HG03342 (cell line): ENCODE results near the gene TP53AIP1.

Experiments
- ATAC-seq: cut with Tn5 transposase; IDR thresholded peaks from one replicate; pipeline ENCODE4 v1.9.1; 2021; ENCODE audit warnings: mild to moderate bottlenecking, moderate library complexity; ENCODE audit not compliant: unreplicated experiment

TP53AIP1 gene

GRCh38 chr11:128908391-128909246, 34.1 kb downstream of the TP53AIP1 start:
- no peak for ATAC-seq

DNA sequence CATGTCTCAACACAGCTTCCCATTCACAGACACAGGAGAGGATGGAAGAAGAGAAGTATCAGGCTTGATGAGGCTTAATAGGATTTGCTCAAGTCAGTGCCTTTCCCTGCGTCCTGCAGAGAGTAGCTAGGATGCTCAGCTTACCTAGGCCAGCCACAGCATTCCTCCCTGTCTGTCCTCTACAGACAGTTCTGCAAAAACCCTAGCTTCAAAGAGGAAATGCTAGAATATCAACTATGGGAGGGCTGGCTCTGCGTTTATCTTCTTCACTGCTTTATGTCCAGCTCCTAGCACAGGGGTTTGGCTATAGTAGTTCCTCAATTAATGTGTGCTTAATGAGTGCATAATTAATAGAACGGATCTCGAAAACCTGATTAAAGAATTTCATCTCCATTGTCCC, 35.1 kb downstream of the TP53AIP1 start:
- ATAC-seq: no peak

- ATAC-seq: no peak
Observed at GRCh38 chr11:128906185-128907050, 36.3 kb downstream of the TP53AIP1 start.

DNA sequence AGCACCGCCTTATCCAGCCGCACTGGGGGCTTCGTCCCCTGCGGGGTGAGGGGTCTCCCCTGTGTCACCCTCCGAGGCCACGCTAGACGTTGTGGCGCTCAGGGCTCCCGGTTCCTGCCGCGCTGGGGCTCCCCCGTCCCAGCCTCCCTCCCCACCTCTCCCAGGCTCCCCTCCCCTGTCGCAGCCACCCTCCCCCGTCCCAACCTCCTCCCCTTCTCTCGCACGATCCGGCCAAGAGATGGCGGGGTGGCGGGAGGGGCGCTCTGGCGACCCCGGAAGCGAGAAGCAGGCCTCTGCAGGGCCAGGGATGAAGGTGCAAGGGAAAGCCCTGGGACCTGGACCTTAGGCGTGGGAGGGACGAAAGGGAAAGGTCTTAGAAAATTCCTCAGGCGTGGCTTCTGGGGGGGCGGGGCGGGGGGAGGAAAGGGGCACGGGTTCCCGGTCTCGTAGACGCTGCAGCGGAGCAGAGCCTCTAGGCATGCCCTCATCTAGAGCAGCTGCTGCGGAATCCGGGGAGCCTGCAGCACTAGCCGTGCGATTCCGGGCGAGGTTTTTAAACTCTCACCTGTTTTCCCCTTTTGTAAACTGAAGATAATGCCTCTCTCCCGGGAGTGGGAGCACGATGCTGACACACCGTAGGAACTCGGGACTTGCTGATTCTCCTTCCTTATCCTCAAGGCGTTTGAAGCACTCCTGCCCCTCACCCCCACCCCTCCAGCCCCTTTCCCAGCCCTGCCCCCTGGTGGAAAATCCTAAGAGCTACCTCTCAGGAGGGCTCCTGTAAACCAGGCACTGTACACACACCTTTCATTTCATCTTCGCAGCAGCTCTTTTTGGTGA, 37.1 kb downstream of the TP53AIP1 start:
- peak; percentile 42 for ATAC-seq

GRCh38 chr11:128904656-128905344, 37.9 kb downstream of the TP53AIP1 start:
- ATAC-seq: peak; percentile 33

DNA sequence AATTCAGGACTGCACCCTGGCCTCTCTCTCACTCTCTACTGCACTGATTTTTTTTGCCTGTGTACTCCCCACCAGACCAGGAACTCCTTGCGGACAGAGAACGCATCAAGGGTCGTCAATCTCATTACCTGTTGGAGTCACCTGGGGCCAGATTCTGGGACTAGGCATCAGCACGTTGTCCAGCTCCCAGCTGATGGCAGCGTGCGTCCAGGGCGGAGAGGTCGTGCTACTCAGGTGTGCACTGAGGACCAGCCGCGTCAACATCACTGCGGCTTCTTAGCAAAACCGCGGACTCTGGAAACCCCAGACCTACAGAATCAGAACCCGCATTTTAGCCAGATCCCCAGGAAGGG, 38.4 kb downstream of the TP53AIP1 start:
- ATAC-seq: no peak

DNA sequence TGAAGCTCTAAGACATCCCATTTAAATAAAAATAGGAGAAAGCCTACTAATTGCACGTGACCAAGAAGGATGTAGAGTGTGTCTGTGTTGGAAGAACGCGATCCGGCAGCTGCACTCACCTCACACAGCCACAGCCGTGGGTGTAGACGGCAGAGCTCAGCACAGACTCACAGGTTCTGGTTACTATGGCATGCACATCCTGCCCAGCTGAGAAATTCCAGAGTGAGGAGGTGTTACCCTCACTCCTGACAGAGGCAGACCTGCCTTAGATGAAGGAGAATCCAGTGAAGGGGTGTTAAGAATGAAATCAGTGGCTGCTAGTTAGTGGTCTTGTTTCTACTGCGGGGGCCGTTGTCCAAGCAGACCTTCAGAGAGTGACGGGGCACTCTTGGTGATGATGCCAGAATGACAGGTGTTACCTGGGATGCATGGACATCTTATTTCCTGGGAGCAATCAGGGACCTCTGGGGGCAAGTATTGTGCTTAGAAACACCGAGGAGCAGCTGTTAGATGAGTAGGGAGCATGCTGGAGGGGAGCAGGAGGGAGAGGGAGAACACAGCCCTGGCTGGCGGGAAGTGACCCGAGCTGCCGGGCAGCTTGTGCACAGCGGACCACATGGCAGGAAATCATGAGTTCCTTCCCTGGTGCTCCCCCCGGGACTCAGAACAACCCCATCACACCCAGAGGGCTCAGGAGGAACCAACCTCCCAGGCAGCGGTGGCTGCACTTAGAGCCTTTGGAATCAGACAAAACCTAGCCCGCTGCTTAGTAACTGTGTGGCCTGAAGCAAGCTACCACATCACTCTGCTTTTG, 39.2 kb downstream of the TP53AIP1 start:
- no peak for ATAC-seq

- ATAC-seq: no peak
Observed at GRCh38 chr11:128902515-128903066, 40.1 kb downstream of the TP53AIP1 start.

- no peak for ATAC-seq
Observed at GRCh38 chr11:128901653-128902514, 40.8 kb downstream of the TP53AIP1 start.

GRCh38 chr11:128900468-128900867, 42.2 kb downstream of the TP53AIP1 start:
- ATAC-seq: no peak

GRCh38 chr11:128898580-128899344, 43.9 kb downstream of the TP53AIP1 start:
- no peak for ATAC-seq

- no peak for ATAC-seq
Observed at GRCh38 chr11:128897826-128898225, 44.8 kb downstream of the TP53AIP1 start.

DNA sequence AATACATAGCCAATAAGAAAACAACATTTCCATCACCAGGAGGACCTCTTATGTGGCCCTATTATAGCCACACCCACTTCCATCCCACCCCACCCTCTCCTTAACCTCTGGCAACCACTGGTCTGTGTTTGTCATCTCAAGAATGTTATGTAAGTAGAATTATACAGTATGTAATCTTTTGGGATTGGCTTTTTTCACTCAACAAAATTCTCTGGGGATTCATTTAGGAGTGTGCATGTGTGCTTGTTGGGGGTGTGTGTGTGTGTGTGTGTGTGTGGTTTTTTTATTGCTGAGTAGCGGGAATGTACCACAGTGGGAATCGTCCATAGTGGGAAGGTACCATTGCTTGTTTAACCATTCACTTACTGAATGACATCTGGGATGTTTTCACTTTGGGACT, 46.3 kb downstream of the TP53AIP1 start:
- no peak for ATAC-seq

GRCh38 chr11:128895526-128895925, 47.1 kb downstream of the TP53AIP1 start:
- ATAC-seq: no peak

- no peak for ATAC-seq
Observed at GRCh38 chr11:128894685-128895084, 48.0 kb downstream of the TP53AIP1 start.

GRCh38 chr11:128894286-128894681, 48.4 kb downstream of the TP53AIP1 start:
- no peak for ATAC-seq

DNA sequence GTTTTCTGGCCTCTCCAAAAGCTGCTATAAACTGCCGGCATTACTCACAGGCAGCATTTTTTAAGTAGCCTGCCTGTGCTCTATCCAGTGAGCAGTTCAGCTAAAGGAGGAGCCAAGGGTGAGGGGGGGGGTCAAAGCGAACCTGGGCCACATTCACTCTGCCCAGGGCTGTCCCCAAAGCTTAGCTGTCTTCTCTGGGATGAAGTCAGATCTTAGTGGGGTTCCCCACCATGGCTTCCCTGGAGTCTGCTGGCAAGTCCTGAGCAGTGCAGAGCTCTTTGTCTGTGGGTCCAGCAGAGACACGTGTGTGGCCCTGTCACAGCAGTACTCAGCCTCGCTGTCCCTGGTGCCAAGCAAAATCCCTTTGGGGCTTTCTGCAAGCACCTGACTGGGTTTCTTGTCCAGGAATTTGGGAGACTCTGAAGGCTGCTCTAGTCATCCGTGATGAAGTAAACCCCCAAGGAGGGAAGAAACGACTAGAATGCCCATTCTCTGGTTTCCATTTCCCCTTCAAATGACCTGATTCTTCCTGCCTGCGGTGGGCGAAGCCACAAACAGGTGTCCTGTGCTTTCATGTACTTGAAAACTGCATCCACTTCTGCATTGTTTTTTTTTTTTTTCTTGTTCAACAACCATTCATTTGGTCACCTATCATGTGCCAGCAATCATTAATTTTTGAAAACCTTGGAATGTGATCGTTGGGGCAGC, 48.9 kb downstream of the TP53AIP1 start:
- ATAC-seq: peak; percentile 71
